ENCODE measurements around the gene SERPINA9. TPM values are rescaled to one million over a fixed set of nuclear protein-coding genes. Genes with fewer than 3 reads are reported as not detected.

Gene SERPINA9
- total and polyA plus RNA-seq, 2 of the 8 experiments (the other 6 are each of a cell fraction or from before 2014, with no cell fraction given) = not detected

- Histone ChIP-seq H3K4me1 (replicated peaks in 1 of 4; ENCODE audit: control insufficient read depth in 3 of 4, insufficient read depth in 4 of 4, low read length in 3 of 4) (peaks cover 10 to 27% (median 19%) of the 10 kb centered on the region in 4 experiments), H2BK12ac (ENCODE audit: low read depth, low read length) (peak overlapping the region; percentile 41; the same call in 1 of the 2 replicates), H3K4me3 (ENCODE audit: extremely low read depth in 1 of 4, insufficient read depth in 2 of 4, low read depth in 3 of 4, low read length in 4 of 4) (peak overlapping the region in 3 of 4 experiments; percentile 14 to 45 (median 23); a peak in 4 of 8 replicates), H3K4me2 (ENCODE audit: insufficient read depth in 1 of 2, low read depth in 2 of 2, low read length in 2 of 2) (peak overlapping the region; percentile 47 to 75), H3K36me3 (ENCODE audit: control insufficient read depth in 2 of 4, insufficient read depth in 4 of 4, low read length in 3 of 4) (no peaks in the 10 kb centered on the region), H3K79me2 (ENCODE audit: control insufficient read depth in 1 of 2, insufficient read depth in 2 of 2, low read length in 2 of 2) (no peaks in the 10 kb centered on the region), H3K56ac (replicated peaks; ENCODE audit: insufficient read length, low read depth, low read length) (no peak overlapping the region), H2BK5ac (ENCODE audit: low read depth, low read length) (peak overlapping the region; percentile 55; the same call in 1 of the 2 replicates), H2AFZ (ENCODE audit: low read length) (no peak overlapping the region; the same call in 1 of the 2 replicates), H4K8ac (ENCODE audit: extremely low read depth, insufficient read depth, low read length) (no peak overlapping the region), H3K23ac (ENCODE audit: insufficient read length) (no peak overlapping the region), H2BK15ac (ENCODE audit: low read length) (peak overlapping the region; percentile 77; the same call in 1 of the 2 replicates), H4K5ac (ENCODE audit: insufficient read length, low read depth, low read length) (no peak overlapping the region), H3K4ac (replicated peaks; ENCODE audit: insufficient read length, low read depth, low read length) (no peak overlapping the region), H3K9me3 (ENCODE audit: insufficient read depth in 2 of 2, low read depth in 1 of 2, low read length in 1 of 2) (0 out of 4 replicates have a peak, but pooled peaks cover 0 to 5% of the 10 kb centered on the region in 2 experiments), H3K18ac (ENCODE audit: extremely low read depth, low read length) (peak overlapping the region; percentile 85), H3K27ac (ENCODE audit: low read depth, low read length) (peak overlapping the region; percentile 12; the same call in 1 of the 2 replicates), H2BK20ac (ENCODE audit: low read length) (peak overlapping the region; percentile 97; the same call in 1 of the 2 replicates), H3K23me2 (ENCODE audit: low read depth, low read length) (peaks cover 2% of the 10 kb centered on the region; the same call in 1 of the 2 replicates), H2BK120ac (replicated peaks; ENCODE audit: low read depth, low read length) (peak overlapping the region; percentile 45), H2AK5ac (ENCODE audit: low read depth, low read length) (no peak overlapping the region), H4K20me1 (replicated peaks in 1 of 2; ENCODE audit: control insufficient read depth in 1 of 2, insufficient read depth in 2 of 2, low read length in 2 of 2) (no peaks in the 10 kb centered on the region), H3K14ac (ENCODE audit: insufficient read length) (no peak overlapping the region), H3K27me3 (replicated peaks in 1 of 4; ENCODE audit: control insufficient read depth in 3 of 4, extremely low read depth in 1 of 4, insufficient read depth in 3 of 4, low read length in 3 of 4) (no peaks in the 10 kb centered on the region; a peak in 1 of 7 replicates), H3K79me1 (ENCODE audit: low read depth, low read length) (no peaks in the 10 kb centered on the region), H4K91ac (replicated peaks; ENCODE audit: insufficient read length, low read length) (peak overlapping the region; percentile 78), H3K9ac (replicated peaks in 1 of 4; ENCODE audit: extremely low read depth in 1 of 4, low read depth in 3 of 4, low read length in 3 of 4) (no peak overlapping the region)
- ChIA-PET POLR2A (ENCODE audit: partially characterized antibody) (interaction anchor here (1.5 kb wide), 1 partner anchor 73 kb away, joined by 4 read pairs; no protein-coding TSS in a partner anchor), CTCF (ENCODE audit: partially characterized antibody) (interaction anchor here (0.9 to 2.5 kb wide), 3 partner anchors 17 to 35 kb away, joined by 3 to 13 read pairs (median 4); no protein-coding TSS in a partner anchor)
- 58% methylated on average over 3 of the region's 3 CpGs; no CpG with 5 or more reads in 1 of the 2 experiments for WGBS, 2 experiments (ENCODE audit: extremely low coverage in 1 of 2, insufficient coverage in 1 of 2, insufficient read length in 1 of 2, insufficient replicate concordance in 2 of 2, low coverage in 1 of 2, low lambda C conversion rate in 2 of 2, missing lambda C conversion rate in 1 of 2)
- FAIRE-seq = no peak
- DNase-seq (ENCODE audit: low read depth in 1 of 2, low spot score in 2 of 2) = no peak
- TF ChIP-seq JUND (IDR thresholded peaks at IDR 0.05; ENCODE audit: low read length) (no peak), CREB1 (IDR thresholded peaks at IDR 0.05) (no peak), SP1 (IDR thresholded peaks at IDR 0.05; ENCODE audit: low read depth, low read length) (no peak), KDM4A (IDR thresholded peaks at IDR 0.05; ENCODE audit: low read depth, low read length, severe bottlenecking) (no peak), KDM1A (IDR thresholded peaks at IDR 0.05; ENCODE audit: borderline replicate concordance, low read length) (no peak), BCL11A (IDR thresholded peaks at IDR 0.05; ENCODE audit: low read depth in 2 of 2, low read length in 2 of 2) (no peak), FOSL1 (IDR thresholded peaks at IDR 0.05; ENCODE audit: insufficient read depth, low read depth, low read length) (no peak), YY1 (IDR thresholded peaks at IDR 0.05; ENCODE audit: low read depth, low read length) (no peak), MAFK (IDR thresholded peaks at IDR 0.05; ENCODE audit: low read depth, low read length) (no peak), GTF2F1 (IDR thresholded peaks at IDR 0.05; ENCODE audit: borderline replicate concordance, low read depth, low read length) (no peak), EZH2 (IDR thresholded peaks at IDR 0.05; ENCODE audit: low read depth, low read length, severe bottlenecking) (no peak), SIX5 (IDR thresholded peaks at IDR 0.05; ENCODE audit: low read depth, low read length) (no peak), TEAD4 (IDR thresholded peaks at IDR 0.05; ENCODE audit: low read depth, low read length) (no peak)
These were observed 25.3 kb downstream of the SERPINA9 start for GRCh38 chr14:94450722-94451090.

All from H1 (cell line).